GM19455 (cell line): ENCODE measurements around the gene SELENOM.
A peak's percentile ranks its signal among the peaks of the same experiment; 100 is the strongest.
"Not testable (repeated sequence)": the region's sequence is repeated elsewhere in the genome, so short reads cannot be mapped to it uniquely, and the experiment has no call there.

Source experiments
- ATAC-seq: cut with Tn5 transposase; IDR thresholded peaks from one replicate; pipeline ENCODE4 v1.9.1; 2021; ENCODE audit not compliant: unreplicated experiment

The SELENOM gene

GRCh38 chr22:31134688-31135087, 27.3 kb upstream of the SELENOM start:
- ATAC-seq = no peak

- no peak for ATAC-seq
Observed at GRCh38 chr22:31133911-31134310, 26.5 kb upstream of the SELENOM start.

DNA sequence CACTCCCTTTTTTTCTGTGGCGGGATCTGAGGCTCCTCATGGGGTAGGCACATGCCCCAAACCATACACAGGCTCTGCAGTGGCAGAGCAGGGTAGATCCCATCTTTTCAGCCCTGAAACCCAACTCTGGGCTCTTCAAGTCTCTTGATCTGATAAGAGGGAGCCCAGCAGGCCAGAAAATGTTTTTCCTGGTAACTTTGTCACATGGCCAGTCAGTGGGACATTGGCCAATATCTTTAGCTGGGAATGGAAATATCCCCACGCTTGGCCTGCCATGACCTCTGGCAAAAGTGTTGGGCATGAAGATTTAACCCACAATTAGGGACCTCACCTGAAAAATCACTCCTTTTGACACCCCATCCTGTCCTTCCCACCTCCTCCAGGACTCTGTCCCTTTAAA, 23.5 kb upstream of the SELENOM start:
- ATAC-seq = no peak

GRCh38 chr22:31128156-31128555, 20.8 kb upstream of the SELENOM start:
- no peak for ATAC-seq

DNA sequence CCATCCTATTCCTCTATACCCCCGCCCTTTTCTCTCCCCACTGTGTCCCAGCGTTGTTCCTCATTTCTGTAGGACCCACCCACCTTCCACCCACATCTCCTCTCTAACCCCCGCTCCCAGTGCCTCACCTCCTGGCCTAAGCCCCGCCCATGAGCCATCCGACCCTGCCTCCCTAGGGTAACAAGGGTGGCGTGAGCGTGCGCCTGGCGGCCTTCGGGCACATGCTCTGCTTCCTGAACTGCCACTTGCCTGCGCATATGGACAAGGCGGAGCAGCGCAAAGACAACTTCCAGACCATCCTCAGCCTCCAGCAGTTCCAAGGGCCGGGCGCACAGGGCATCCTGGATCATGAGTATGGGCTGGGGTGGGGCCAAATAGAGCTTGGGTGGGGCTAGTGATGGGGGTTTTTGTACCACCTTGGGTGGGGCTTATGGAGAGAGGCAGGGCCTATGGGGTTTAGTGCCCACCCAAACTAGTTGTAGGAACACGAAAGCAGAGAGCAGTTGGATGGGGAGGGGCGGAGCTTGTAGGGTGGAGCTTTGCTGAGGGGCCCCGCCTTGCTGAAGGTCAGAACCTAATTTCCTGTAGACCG, 19.9 kb upstream of the SELENOM start:
- ATAC-seq = no peak

DNA sequence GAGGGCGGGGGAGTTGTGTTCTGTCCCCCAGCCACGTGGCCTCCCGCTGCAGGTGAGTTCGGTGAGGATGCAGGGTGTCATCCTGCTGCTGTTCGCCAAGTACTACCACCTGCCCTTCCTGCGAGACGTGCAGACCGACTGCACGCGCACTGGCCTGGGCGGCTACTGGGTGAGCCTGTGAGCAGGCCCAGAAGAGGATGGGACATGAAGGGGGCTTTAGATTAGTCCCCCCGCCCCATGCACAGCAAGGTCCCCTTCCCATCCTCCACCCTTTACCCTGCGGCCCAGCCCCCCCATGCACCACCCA, 19.5 kb upstream of the SELENOM start:
- ATAC-seq = no peak

DNA sequence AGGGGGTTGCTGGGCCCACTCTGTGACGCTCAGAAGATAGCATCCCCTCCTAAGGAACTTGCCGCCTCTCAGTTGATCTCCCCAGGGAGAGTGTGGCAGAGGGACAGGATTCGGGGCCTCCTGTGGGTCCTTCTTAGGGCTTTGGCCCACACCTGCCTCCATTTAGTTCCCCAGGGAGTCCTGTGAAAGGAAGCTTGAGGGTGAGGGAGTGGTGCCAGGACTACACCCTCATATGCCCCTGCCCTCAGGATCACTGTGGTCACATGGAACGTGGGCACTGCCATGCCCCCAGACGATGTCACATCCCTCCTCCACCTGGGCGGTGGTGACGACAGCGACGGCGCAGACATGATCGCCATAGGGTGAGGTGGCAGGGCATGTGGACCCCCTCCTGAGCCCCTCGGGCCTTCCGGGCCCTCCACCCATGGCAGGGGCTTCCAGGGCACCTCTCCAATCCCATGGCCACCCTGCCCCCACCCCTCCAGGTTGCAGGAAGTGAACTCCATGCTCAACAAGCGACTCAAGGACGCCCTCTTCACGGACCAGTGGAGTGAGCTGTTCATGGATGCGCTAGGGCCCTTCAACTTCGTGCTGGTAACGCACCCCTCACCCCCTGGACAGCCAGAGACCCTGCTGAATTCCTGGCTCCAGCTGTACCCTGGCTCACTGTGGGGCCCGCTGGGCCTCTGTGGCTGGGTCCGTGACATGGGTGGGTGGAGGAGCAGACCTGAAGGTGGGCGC, 18.9 kb upstream of the SELENOM start:
- ATAC-seq = no peak

- ATAC-seq = no peak
Observed at GRCh38 chr22:31125521-31126117, 18.3 kb upstream of the SELENOM start.

DNA sequence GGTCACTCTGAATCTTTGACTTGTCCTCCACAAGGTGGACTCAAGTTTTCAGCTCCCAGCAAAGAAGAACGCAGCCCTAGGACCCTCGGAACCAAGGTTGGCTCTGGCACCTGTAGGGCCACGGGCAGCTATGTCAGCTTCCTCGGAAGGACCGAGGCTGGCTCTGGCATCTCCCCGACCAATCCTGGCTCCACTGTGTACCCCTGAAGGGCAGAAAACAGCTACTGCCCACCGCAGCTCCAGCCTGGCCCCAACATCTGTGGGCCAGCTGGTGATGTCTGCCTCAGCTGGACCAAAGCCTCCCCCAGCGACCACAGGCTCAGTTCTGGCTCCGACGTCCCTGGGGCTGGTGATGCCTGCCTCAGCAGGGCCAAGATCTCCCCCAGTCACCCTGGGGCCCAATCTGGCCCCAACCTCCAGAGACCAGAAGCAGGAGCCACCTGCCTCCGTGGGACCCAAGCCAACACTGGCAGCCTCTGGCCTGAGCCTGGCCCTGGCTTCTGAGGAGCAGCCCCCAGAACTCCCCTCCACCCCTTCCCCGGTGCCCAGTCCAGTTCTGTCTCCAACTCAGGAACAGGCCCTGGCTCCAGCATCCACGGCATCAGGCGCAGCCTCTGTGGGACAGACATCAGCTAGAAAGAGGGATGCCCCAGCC, 17.6 kb upstream of the SELENOM start:
- ATAC-seq = no peak

- ATAC-seq = no peak
Observed at GRCh38 chr22:31124290-31124689, 16.9 kb upstream of the SELENOM start.

- no peak for ATAC-seq
Observed at GRCh38 chr22:31123292-31123602, 15.9 kb upstream of the SELENOM start.

GRCh38 chr22:31122532-31123291, 15.3 kb upstream of the SELENOM start, which contains the start of gene INPP5J:
INPP5J (plus strand) TSS chr22:31122966; CDS start chr22:31123015, 49 bp downstream.
- no peak for ATAC-seq

GRCh38 chr22:31122196-31122531, 14.8 kb upstream of the SELENOM start:
- no peak for ATAC-seq

DNA sequence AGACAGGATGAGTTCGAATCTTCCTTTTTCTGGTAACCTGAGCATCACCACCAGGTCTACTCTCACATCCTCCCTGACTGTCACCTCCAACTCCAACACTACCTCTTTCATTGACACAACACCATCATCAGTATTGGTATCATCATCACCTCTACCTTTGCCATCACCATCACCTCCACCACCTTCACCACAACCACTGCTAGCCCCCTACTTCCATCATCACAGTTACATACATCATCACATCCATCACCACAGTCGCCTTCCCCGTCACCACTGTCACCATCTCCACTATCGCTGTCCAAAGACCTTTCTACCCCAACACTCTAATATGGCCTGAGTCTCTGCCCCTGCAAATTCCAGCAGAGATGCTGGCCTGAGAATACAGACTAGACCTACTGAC, 14.0 kb upstream of the SELENOM start:
- no peak for ATAC-seq

GRCh38 chr22:31120642-31121041, 13.3 kb upstream of the SELENOM start:
- ATAC-seq = no peak

- no peak for ATAC-seq
Observed at GRCh38 chr22:31120230-31120629, 12.9 kb upstream of the SELENOM start.

- ATAC-seq = no peak
Observed at GRCh38 chr22:31119026-31119717, 11.8 kb upstream of the SELENOM start.

DNA sequence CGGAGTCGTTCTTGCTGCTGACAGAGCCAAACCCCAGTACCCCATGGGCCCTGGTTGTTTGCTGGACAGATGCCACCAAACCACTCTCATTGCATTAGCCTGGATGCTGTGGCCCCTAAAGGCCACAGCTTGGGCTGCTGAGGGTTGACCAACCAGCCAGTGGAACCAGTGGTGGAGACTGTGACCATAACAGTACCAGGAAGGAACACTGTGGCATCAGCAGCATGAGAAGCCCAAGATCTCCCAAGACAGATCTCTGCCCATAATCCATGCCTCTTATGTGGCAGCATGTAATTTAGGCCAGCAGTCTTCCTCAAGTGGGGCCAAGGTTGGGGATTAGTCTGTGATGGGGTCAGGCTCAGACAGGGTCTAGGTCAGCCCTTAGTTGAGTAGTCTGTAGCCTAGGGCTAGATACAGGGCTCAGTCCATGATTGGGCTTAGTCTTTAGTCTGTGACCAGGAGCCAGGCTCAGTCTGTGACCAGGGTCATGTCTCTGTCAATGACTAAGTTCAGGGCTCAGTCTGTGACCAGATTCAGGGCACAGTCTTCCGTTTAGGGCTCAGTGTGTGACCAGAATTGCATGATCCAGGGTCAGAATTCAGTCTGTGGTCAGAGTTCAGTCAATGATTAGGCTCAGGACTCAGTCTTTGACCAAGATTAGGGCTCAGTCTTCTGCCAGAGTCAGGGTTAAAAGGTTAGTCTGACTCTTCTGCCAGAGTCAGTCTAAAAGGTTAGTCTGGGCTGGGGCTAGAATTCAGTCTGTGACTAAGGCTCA, 10.9 kb upstream of the SELENOM start:
- ATAC-seq = no peak

DNA sequence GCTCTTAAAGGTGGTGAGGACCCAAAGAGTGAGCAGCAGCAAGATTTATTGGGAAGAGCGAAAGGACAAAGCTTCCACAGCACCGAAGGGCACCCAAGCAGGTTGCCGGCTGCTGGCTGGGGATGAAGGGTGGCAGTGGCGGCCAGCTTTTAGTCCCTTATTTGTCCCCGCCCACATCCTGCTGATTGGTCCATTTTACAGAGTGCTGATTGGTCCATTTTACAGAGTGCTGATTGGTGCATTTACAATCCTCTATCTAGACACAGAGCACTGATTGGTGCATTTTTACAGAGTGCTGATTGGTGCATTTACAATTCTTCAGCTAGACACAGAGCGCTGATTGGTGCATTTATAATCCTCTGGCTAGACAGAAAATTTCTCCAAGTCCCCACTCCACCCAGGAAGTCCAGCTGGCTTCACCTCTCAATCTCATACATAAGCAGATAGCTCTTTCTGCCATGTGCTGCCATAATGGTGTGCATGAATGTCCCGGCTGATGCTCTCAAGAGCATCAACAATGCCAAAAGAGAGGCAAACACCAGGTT, 5.3 kb upstream of the SELENOM start:
- ATAC-seq = not testable (repeated sequence)

DNA sequence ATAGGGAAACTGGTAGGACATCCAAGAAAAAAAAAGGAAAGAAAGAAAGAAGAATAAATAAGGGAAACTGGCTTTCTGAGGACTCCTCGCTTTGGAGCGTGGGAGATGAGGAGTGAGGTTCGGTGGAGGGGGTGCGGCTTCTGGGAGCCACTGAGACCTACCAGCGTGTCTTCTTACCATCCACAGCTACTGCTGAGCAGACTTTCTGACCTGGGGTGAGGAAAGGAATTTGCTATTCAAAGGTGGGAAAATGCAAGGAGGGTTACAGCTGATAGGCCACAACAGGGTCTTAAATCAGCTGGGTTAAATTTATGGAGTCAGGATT, 488 bp upstream of the SELENOM start:
- peak; percentile 36 for ATAC-seq
